ENCODE measurements around the gene PDZD8.

PDZD8 gene

GRCh38 chr10:117275121-117275520 lies 100.1 kb downstream of the PDZD8 start:
- no peak for DNase-seq

GRCh38 chr10:117274509-117274908 lies 100.7 kb downstream of the PDZD8 start:
- DNase-seq: no peak

DNA sequence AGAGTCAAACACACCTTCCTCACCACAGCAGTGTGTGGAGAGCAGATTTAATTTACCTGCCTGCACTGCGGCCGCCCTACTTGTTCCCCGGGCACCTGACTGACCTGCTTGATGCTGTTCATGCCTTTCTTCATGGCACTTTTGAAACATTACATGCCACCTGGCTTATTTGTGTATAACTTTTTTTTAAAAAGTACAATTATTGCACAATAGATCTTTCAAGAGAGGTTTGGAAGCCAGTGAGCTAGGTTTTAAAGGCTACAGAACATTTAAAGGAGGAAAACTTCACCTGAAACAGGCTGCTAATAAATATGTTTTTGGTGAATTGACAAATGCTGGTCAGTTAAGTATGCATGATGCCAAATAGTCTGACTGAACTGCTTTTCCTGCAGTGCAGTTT lies 101.3 kb downstream of the PDZD8 start:
- DNase-seq: no peak

- no peak for DNase-seq
These were observed 102.8 kb downstream of the PDZD8 start for GRCh38 chr10:117272195-117273076.

DNA sequence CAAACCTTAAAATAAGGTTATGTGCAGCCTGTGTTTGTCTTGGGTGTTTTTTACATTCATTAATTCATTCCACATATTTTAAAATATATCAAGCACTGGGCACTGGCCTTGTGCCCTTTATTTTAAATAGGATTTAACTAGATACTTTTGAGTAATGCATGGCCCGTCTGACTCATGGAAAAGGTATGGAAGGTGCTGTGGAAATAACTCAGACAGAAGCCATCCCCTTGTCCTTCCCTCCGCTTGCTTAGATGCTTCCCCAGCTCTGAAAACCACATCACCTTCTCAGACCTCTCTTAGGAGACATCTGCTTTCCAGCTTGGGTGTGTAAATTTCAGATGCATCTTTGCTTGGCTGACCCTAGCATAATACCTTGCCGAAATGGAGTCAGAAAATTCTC lies 103.8 kb downstream of the PDZD8 start:
- no peak for DNase-seq

GRCh38 chr10:117268907-117269306 lies 106.3 kb downstream of the PDZD8 start:
- no peak for DNase-seq

GRCh38 chr10:117268258-117268657 lies 107.0 kb downstream of the PDZD8 start:
- no peak for DNase-seq

DNA sequence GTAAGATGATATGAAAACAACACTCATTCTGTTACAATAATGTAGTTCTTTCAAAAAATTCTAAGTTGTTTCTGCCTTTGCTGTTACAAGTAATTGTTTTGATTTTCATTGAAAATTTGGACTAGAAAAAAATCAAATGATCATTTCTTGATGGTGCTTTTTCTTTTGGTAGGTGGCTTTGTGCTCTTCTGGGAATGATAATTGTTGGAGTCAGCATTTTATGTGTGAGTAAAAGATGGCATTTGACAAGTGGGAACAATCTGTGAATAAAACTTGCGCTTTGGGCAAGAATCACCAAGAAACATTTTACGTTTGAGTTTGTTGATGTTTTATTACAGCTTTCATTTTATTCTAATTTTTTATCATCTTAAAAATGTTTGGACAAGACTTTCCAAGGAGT lies 108.4 kb downstream of the PDZD8 start:
- no peak for DNase-seq

DNA sequence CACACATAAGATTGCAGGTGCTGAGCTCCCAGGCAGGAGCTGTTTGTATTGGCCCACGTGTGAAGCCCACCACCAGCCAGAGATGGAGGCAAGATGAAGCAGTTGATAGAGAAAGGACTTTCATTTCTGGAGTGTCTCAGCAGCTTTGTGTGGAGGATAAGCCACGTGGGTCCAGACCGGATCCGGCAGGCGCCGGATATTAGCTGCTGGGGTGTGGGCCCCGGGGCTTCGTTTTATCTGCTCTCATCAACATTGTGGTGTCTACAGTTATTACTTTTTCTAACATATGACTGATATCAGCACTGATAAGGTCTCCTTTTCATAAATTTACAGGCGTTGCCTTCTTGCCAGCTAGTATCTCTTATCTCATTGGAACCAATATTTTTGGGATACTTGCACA lies 108.8 kb downstream of the PDZD8 start:
- no peak for DNase-seq

GRCh38 chr10:117264782-117265181 lies 110.5 kb downstream of the PDZD8 start:
- DNase-seq: no peak

GRCh38 chr10:117262903-117263293 lies 112.3 kb downstream of the PDZD8 start:
- DNase-seq: no peak

DNA sequence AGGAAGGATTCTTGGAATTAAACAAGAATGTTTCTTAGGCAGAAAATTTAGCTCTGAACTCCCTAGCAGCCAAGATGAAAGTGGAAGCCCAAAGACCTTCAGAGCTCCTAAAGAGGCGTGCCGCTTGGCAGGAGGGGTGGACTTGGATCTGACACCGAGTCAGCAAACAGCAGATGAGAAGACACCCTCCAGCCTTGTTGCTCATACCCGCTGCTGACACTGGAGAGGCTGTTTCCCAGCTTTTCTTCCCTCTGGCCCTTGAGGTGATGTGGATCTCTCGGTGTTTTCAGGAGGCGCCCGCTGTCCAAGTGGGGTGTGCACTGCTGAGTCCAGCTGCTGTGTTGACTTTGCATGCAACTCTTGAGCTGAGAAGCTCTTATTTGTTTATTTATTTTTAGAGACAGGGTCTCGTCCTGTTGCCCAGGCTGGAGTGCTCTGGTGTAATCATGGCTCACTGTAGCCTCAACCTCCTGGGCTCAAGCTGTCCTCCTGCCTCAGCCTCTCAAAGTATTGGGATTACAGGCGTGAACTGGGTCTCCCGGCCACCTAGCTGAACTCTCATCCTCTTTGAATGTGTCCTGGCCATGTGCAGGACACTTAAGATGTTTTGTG lies 112.8 kb downstream of the PDZD8 start:
- DNase-seq: no peak

DNA sequence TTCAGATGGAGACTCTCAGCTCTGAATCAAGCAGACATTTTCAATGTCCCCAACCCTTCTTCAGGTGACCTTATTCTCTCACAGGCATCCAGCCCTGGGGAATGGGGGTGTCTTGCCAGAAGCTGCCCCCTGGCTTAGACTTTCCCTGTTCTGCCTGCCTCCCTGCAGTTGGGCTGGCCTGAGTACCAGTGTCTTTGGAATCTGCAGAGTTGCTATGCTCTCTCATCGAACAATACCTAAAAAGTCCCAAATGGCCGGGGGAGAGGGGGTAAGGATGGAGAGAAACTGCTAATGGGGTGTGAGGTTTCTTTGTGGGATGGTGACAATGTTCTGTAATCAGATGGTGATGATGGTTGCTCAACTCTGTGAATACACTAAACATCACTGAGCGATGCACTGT lies 113.7 kb downstream of the PDZD8 start:
- no peak for DNase-seq

DNA sequence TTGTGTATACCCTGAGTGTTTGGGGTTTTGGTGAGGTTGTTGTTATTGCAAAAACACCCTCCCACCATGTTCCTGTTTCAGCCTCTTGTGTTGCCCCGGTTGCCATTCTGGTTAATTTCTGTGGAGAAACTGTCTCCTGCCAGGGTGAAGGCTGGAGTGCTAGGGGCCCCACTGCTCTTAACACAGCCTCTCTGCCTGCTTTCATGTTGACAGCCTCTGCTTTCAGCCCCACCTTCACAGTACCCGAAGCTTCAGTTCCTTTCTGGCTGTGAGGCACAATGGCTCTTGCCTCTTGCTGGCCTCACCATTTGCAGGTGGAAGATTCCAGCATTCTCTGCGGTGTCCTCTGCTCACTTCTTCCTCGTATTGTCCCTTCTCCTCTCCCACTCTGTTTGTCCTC lies 115.2 kb downstream of the PDZD8 start:
- DNase-seq: no peak

DNA sequence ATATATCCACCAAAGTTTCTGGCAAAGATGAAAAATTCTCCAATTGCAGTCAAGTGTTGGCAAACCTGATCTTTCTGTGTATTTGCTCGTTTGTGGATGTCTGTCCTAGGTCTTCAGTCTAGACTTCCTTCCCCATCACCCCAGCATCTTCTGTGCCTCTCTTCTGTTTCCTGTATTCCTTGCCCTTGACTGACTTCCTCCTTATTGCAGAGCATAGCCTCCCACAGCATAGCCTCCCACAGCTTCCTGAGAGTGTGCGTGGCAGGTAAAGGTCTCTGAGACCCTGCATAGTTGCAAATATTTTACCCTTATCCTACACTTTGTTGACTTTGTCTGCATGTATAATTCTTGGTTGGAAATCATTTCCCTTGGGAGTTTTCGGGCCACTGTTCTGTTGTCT lies 116.0 kb downstream of the PDZD8 start:
- no peak for DNase-seq

- no peak for DNase-seq
These were observed 117.5 kb downstream of the PDZD8 start for GRCh38 chr10:117257721-117258120.

DNA sequence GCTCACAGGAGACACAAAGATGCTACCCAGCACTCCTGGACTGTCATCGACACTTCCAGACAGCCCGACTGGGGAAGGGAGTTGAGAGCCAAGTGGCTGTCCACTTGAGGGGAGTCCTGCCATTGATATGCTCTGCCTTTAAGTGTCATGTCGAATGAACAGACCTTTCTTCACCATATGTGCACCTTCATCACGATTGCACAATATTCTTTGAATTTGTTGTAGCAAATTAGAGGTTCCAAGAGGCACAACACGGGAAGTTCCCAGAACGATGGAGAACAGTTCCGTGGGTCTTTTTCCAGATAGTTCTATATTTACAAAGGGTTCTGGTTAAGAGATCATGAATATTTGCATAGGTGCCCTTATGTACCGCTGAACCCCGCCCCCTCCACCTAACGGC lies 118.3 kb downstream of the PDZD8 start:
- DNase-seq: no peak

DNA sequence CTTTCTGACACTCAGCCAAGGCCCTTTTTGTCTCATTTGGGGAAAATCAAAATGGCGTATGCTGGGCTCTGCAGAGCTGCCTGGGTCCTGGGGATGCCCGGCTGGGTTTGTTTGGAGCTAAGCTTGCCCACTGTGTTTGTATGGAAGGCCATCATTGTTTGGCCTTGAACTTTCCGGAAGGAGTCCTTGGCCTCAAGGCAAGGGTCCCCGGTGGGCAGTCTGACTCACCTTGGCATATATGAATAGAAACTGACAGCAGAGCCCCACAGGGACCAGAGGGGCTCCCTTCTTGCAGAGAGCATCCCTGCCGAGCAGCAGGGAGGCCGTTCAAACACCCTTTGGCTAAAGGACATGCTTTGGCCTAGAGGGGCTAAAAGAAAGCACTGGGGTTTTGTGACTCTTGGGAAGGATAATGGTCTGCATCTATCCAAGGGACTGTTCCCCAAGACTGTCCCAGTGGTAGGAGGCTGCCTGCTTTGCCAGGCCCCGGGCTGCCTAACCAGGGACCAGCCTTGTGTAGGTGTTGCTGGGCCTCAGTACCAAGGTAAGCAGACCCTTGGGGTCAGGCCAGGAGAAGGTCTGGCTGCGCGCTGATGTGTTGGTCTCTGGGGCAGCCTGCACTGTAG lies 119.3 kb downstream of the PDZD8 start:
- DNase-seq: no peak

GRCh38 chr10:117254774-117255735 lies 120.2 kb downstream of the PDZD8 start:
- DNase-seq: no peak

DNA sequence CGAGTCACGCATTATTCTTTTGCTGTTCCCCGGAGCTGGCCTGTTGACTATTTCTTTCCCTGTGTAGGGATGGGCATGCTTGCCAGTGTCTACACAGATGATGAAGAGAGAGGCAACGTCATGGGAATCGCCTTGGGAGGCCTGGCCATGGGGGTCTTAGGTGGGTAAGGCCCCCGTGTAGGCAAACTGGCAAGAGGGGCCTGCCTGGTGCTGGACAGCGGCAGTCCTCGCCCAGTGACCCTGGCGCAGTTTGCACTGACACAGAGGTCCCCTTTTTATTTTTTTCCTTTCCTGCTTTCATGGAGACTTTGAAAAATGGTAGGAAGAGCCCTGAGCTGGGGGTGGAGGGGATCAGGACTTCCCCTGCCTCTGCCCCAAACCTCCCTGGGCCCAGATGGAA lies 120.9 kb downstream of the PDZD8 start:
- no peak for DNase-seq

- no peak for DNase-seq
These were observed 121.3 kb downstream of the PDZD8 start for GRCh38 chr10:117253908-117254307.

GRCh38 chr10:117250411-117250810 lies 124.8 kb downstream of the PDZD8 start:
- DNase-seq: no peak

All from femur (tissue), 1 donor.